ENCODE measurements around the gene GPC3. TPM values are rescaled to one million over a fixed set of nuclear protein-coding genes. Genes with fewer than 3 reads are reported as not detected.

GPC3 gene
- total RNA-seq, 2 experiments from 2014 or later = 0.25 to 0.59 TPM

DNA sequence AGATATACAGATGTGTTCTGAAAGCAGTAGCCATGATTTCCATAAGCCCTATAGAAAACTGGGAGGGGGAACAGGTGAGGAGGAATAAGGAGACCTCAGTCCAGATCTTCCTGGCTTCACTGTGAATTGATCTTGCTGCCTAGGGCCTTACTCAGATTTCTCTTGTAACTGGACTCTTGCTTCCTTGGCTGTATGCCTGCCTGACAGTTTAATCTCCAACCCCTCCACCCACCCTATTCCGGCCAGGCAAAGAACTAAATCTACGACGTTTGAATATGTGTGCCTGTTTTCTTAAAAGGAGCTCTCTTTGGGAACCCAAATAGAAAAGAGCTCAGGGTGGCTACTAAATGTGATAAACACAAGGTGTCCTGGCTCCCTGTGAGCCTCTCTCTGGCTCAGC, 173.0 kb downstream of the GPC3 start:
- intact Hi-C loops (cut with DNase I, micrococcal nuclease) = no loop called here
- Mint-ChIP-seq H3K27me3 (no peaks in the 10 kb centered on the region), H3K27ac (no peak overlapping the region), H3K36me3 (ENCODE audit: low read depth) (no peaks in the 10 kb centered on the region), H3K4me3 (no peak overlapping the region), H3K4me1 (ENCODE audit: low read depth) (no peaks in the 10 kb centered on the region), H3K9me3 (no peaks in the 10 kb centered on the region)
- ATAC-seq (ENCODE audit: poor library complexity) (no peak), DNase-seq (no peak)
- ChIA-PET POLR2A (no interaction called here), CTCF (no interaction called here)
- Histone ChIP-seq H3K4me1 (ENCODE audit: insufficient read depth, low read length) (no peaks in the 10 kb centered on the region), H3K27ac (ENCODE audit: low read depth in 1 of 2, low read length in 2 of 2) (no peak overlapping the region), H3K27me3 (ENCODE audit: control insufficient read depth in 1 of 2, insufficient read depth in 2 of 2, low read length in 2 of 2) (no peaks in the 10 kb centered on the region), H3K36me3 (ENCODE audit: insufficient read depth, low read length) (no peaks in the 10 kb centered on the region), H3K9me3 (ENCODE audit: control insufficient read depth in 1 of 2, insufficient read depth in 1 of 2, low read length in 2 of 2) (no peaks in the 10 kb centered on the region), H3K4me3 (ENCODE audit: low read length) (no peak overlapping the region)
- no peak for TF ChIP-seq CTCF (IDR thresholded peaks at IDR 0.05)

GRCh38 chrX:133810925-133811324, 174.5 kb downstream of the GPC3 start:
- Histone ChIP-seq H3K36me3 (ENCODE audit: insufficient read depth, low read length) (no peaks in the 10 kb centered on the region), H3K4me1 (ENCODE audit: insufficient read depth, low read length) (no peaks in the 10 kb centered on the region), H3K4me3 (ENCODE audit: low read length) (no peak overlapping the region), H3K9me3 (ENCODE audit: control insufficient read depth in 1 of 2, insufficient read depth in 1 of 2, low read length in 2 of 2) (no peaks in the 10 kb centered on the region), H3K27me3 (ENCODE audit: control insufficient read depth in 1 of 2, insufficient read depth in 2 of 2, low read length in 2 of 2) (no peaks in the 10 kb centered on the region), H3K27ac (ENCODE audit: low read depth in 1 of 2, low read length in 2 of 2) (no peak overlapping the region)
- CTCF ChIA-PET = no interaction called here
- H3K27me3 Mint-ChIP-seq = no peaks in the 10 kb centered on the region
- ATAC-seq (ENCODE audit: poor library complexity) (no peak), DNase-seq (no peak)
- TF ChIP-seq CTCF (IDR thresholded peaks at IDR 0.05) = no peak
- intact Hi-C loops (cut with DNase I, micrococcal nuclease) = no loop called here
- H3K9me3 Mint-ChIP-seq = no peaks in the 10 kb centered on the region
- no peaks in the 10 kb centered on the region for H3K36me3 Mint-ChIP-seq (ENCODE audit: low read depth)
- H3K4me1 Mint-ChIP-seq (ENCODE audit: low read depth) = no peaks in the 10 kb centered on the region
- no peak overlapping the region for H3K27ac Mint-ChIP-seq
- POLR2A ChIA-PET = no interaction called here
- no peak overlapping the region for H3K4me3 Mint-ChIP-seq

DNA sequence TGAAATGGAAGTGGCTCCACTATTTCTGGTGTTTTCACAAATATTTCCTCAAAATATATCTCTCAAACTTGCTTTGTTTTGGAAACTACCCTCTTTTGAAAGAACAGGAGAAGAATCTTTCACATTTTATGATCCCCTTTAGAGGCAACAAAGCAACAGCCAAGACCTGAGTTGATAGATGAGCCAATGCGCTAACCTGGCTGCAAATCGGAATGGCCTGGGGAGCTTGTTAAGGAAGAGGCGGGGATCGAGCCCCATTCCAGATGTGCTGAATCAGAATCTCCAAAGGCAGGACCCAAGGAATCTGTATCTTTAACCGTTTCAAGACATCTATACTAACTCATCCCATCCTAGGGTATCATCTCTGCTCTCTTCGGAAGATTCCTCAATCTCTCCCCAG, 181.3 kb downstream of the GPC3 start:
- no peaks in the 10 kb centered on the region for H3K36me3 ChIP-seq (ENCODE audit: insufficient read depth, low read length)
- no peak for ATAC-seq (ENCODE audit: poor library complexity)
- intact Hi-C loops (cut with DNase I, micrococcal nuclease) = no loop called here
- no peaks in the 10 kb centered on the region for H3K27me3 Mint-ChIP-seq
- DNase-seq = no peak
- H3K27ac ChIP-seq (ENCODE audit: low read depth in 1 of 2, low read length in 2 of 2) = no peak overlapping the region
- H3K4me3 ChIP-seq (ENCODE audit: low read length) = no peak overlapping the region
- H3K36me3 Mint-ChIP-seq (ENCODE audit: low read depth) = no peaks in the 10 kb centered on the region
- H3K4me3 Mint-ChIP-seq = no peak overlapping the region
- no peak overlapping the region for H3K27ac Mint-ChIP-seq
- H3K9me3 ChIP-seq (ENCODE audit: control insufficient read depth in 1 of 2, insufficient read depth in 1 of 2, low read length in 2 of 2) = no peaks in the 10 kb centered on the region
- no peaks in the 10 kb centered on the region for H3K4me1 ChIP-seq (ENCODE audit: insufficient read depth, low read length)
- CTCF ChIA-PET = interaction anchor here (1.3 kb wide), 1 partner anchor 8 kb away, joined by 3 read pairs; no protein-coding TSS in a partner anchor
- H3K4me1 Mint-ChIP-seq (ENCODE audit: low read depth) = no peaks in the 10 kb centered on the region
- H3K27me3 ChIP-seq (ENCODE audit: control insufficient read depth in 1 of 2, insufficient read depth in 2 of 2, low read length in 2 of 2) = no peaks in the 10 kb centered on the region
- H3K9me3 Mint-ChIP-seq = no peaks in the 10 kb centered on the region
- no peak for TF ChIP-seq CTCF (IDR thresholded peaks at IDR 0.05)
- POLR2A ChIA-PET = no interaction called here

Data from CD4-positive, alpha-beta T cell (primary cell).